Smooth muscle cell of the brain vasculature (primary cell): ENCODE results near the gene ANTXR2.

Experiments
- DNase-seq: peaks from one replicate; pipeline ENCODE4 v3.0.0-alpha.2; 2012; ENCODE audit warnings: low read depth, low spot score

The ANTXR2 gene

GRCh38 chr4:80092088-80092487, 19.1 kb upstream of the ANTXR2 start:
- no peak for DNase-seq

GRCh38 chr4:80091688-80092087, 18.7 kb upstream of the ANTXR2 start:
- no peak for DNase-seq

- DNase-seq, result no peak
Measured at GRCh38 chr4:80091184-80091583, 18.2 kb upstream of the ANTXR2 start.

- DNase-seq, result no peak
Measured at GRCh38 chr4:80090090-80090489, 17.1 kb upstream of the ANTXR2 start.

GRCh38 chr4:80088471-80088870, 15.4 kb upstream of the ANTXR2 start:
- no peak for DNase-seq

GRCh38 chr4:80086296-80086695, 13.3 kb upstream of the ANTXR2 start:
- DNase-seq, result no peak

GRCh38 chr4:80085081-80085480, 12.1 kb upstream of the ANTXR2 start:
- DNase-seq, result no peak

- DNase-seq, result no peak
Measured at GRCh38 chr4:80082693-80083092, 9.7 kb upstream of the ANTXR2 start.

GRCh38 chr4:80081566-80081965, 8.5 kb upstream of the ANTXR2 start:
- no peak for DNase-seq

- no peak for DNase-seq
Measured at GRCh38 chr4:80079255-80079923, 6.4 kb upstream of the ANTXR2 start.

- DNase-seq, result no peak
Measured at GRCh38 chr4:80078346-80079092, 5.5 kb upstream of the ANTXR2 start.

- DNase-seq, result no peak
Measured at GRCh38 chr4:80077639-80078038, 4.6 kb upstream of the ANTXR2 start.

- no peak for DNase-seq
Measured at GRCh38 chr4:80076681-80077080, 3.7 kb upstream of the ANTXR2 start.

GRCh38 chr4:80075995-80076675, 3.1 kb upstream of the ANTXR2 start:
- DNase-seq, result no peak

- DNase-seq, result no peak
Measured at GRCh38 chr4:80074651-80075050, 1.6 kb upstream of the ANTXR2 start.

- no peak for DNase-seq
Measured at GRCh38 chr4:80074069-80074468, 1.0 kb upstream of the ANTXR2 start.

- no peak for DNase-seq
Measured at GRCh38 chr4:80073473-80074008, 512 bp upstream of the ANTXR2 start.

- DNase-seq, result no peak
Measured at GRCh38 chr4:80072228-80072743, 743 bp downstream of the ANTXR2 start.

GRCh38 chr4:80071604-80072227, 1.3 kb downstream of the ANTXR2 start:
- no peak for DNase-seq

GRCh38 chr4:80070880-80071603, 2.0 kb downstream of the ANTXR2 start:
- no peak for DNase-seq
